GM12878 (cell line): Measurements from ENCODE around the gene CPEB3. TPM values are rescaled to one million over a fixed set of nuclear protein-coding genes. Genes with fewer than 3 reads are reported as not detected.

Experiments
- ATAC-seq: fragments of 200-7000 bp; cut with Tn5 transposase; 3 replicates; pipeline ENCODE4 v1.9.1; 2020; ENCODE audit warnings: mild to moderate bottlenecking, moderate library complexity
- BruUV-seq: library from RNA; stranded (reverse); fragments of 400-500 nt; replicated peaks from 2 replicates; lab custom pipeline; 2021; lab: Mats Ljungman, UMichigan
- CTCF ChIA-PET: fragments of 300-600 bp; sonication (Branson Sonifier 250); formaldehyde crosslinking; extraction: SDS; loops from one replicate; lab custom pipeline; 2021; ENCODE audit warnings: inconsistent platforms; lab: Yijun Ruan, JAX
- POLR2A ChIA-PET: fragments of 350-600 bp; formaldehyde crosslinking; extraction: SDS; loops from one replicate; lab custom pipeline; 2021; ENCODE audit warnings: inconsistent platforms; lab: Charles Lee
- RAD21 ChIA-PET: fragments of 300-600 bp; sonication (Branson Sonifier 250); formaldehyde crosslinking; loops from one replicate; lab custom pipeline; 2023; ENCODE audit warnings: antibody characterized with exemption; ENCODE audit not compliant: unreplicated experiment; lab: Charles Lee
- SMC1A ChIA-PET: fragments of 300-600 bp; sonication (Branson Sonifier 250); formaldehyde crosslinking; loops from one replicate; lab custom pipeline; 2023; ENCODE audit not compliant: unreplicated experiment, uncharacterized antibody; lab: Charles Lee
- DNase-seq: peaks from one replicate; pipeline ENCODE4 v3.0.0-alpha.2; 2011; ENCODE audit warnings: low read depth, low spot score
- FAIRE-seq: peaks from 3 replicates; lab custom pipeline; 2011; peaks lifted over from hg19 to GRCh38; lab: Jason Lieb, UNC
- H2AFZ ChIP-seq: 2 replicates; pipeline ENCODE4 v1.6.0; 2011; ENCODE audit warnings: low read depth, low read length, control low read depth; ENCODE audit not compliant: control insufficient read depth
- H3K27ac ChIP-seq: 2 replicates; pipeline ENCODE4 v1.5.1; 2011; ENCODE audit warnings: control low read depth; ENCODE audit not compliant: control insufficient read depth, insufficient read depth
- H3K27me3 ChIP-seq, 2 experiments: replicated peaks in 1 of 2; 2 replicates each; pipeline versions ENCODE4 v1.6.0 to v1.6.1; 2011; ENCODE audit warnings: low read length in 1 of 2; ENCODE audit not compliant: control insufficient read depth in 2 of 2, insufficient read depth in 2 of 2
- H3K36me3 ChIP-seq, 2 experiments: 2 replicates each; pipeline ENCODE4 v1.5.1; 2011; ENCODE audit warnings: low read length in 1 of 2; ENCODE audit not compliant: control insufficient read depth in 2 of 2, insufficient read depth in 2 of 2
- H3K4me1 ChIP-seq: 2 replicates; pipeline ENCODE4 v1.6.1; 2011; ENCODE audit warnings: mild to moderate bottlenecking, low read length, moderate library complexity, mixed read lengths; ENCODE audit not compliant: control insufficient read depth, insufficient read depth
- H3K4me2 ChIP-seq: 2 replicates; pipeline ENCODE4 v1.6.0; 2011; ENCODE audit warnings: control low read depth; ENCODE audit not compliant: control insufficient read depth, insufficient read depth
- H3K4me3 ChIP-seq: fragments of 200-600 bp; sonication (generic); 2 replicates; pipeline ENCODE4 v1.5.1; 2016
- H3K79me2 ChIP-seq: 2 replicates; pipeline ENCODE4 v1.6.0; 2011; ENCODE audit warnings: low read length; ENCODE audit not compliant: control insufficient read depth, insufficient read depth
- H3K9ac ChIP-seq: 2 replicates; pipeline ENCODE4 v1.8.0; 2011; ENCODE audit warnings: low read length, control low read depth, mixed read lengths; ENCODE audit not compliant: control insufficient read depth, insufficient read depth
- H3K9me3 ChIP-seq: replicated peaks from 3 replicates; pipeline ENCODE4 v1.5.1; 2011; ENCODE audit warnings: mild to moderate bottlenecking, low read length; ENCODE audit not compliant: control insufficient read depth, insufficient read depth
- H4K20me1 ChIP-seq: 2 replicates; pipeline ENCODE4 v1.6.0; 2011; ENCODE audit not compliant: control insufficient read depth, insufficient read depth
- BCLAF1 ChIP-seq: fragments of 450-650 bp; IDR thresholded peaks from 2 replicates; pipeline ENCODE4 v1.6.1; 2017; ENCODE audit warnings: antibody characterized with exemption, mild to moderate bottlenecking, moderate library complexity
- BMI1 ChIP-seq: fragments of 450-650 bp; IDR thresholded peaks from 2 replicates; pipeline ENCODE4 v1.6.1; 2016; ENCODE audit warnings: mild to moderate bottlenecking, moderate library complexity, borderline replicate concordance
- KLF5 ChIP-seq: fragments of 450-650 bp; IDR thresholded peaks from 2 replicates; pipeline ENCODE4 v1.6.1; 2014; ENCODE audit warnings: mild to moderate bottlenecking; ENCODE audit not compliant: partially characterized antibody
- NBN ChIP-seq: fragments of 450-650 bp; IDR thresholded peaks from 2 replicates; pipeline ENCODE4 v1.6.1; 2016
- TCF12 ChIP-seq: IDR thresholded peaks from 2 replicates; pipeline ENCODE4 v1.6.1; 2011; ENCODE audit warnings: low read depth, mild to moderate bottlenecking, low read length
- WGBS: methylation state at CpG from one replicate; pipeline ENCODE4 v1.1.6; 2016; ENCODE audit warnings: low lambda C conversion rate; ENCODE audit not compliant: insufficient replicate concordance, insufficient coverage; ENCODE audit errors: missing lambda C conversion rate; 5-methylcytosine and 5-hydroxymethylcytosine counted together
- in situ Hi-C: fragments of 300-500 bp; cut with MboI; formaldehyde crosslinking; loops from 9 replicates; pipeline ENCODE4 v1.14.3; 2018; ENCODE audit warnings: mixed read lengths
- intact Hi-C: fragments of 100-400 bp; cut with micrococcal nuclease; formaldehyde crosslinking; loops from one replicate; pipeline ENCODE4 v1.14.2; 2022; ENCODE audit not compliant: unreplicated experiment
- polyA plus RNA-seq, 11 experiments: library from polyadenylated mRNA; depleted of rRNA in 4 of 11; unstranded in 6 of 11; stranded (reverse) in 5 of 11; fragments of >200 nt; fragmentation: Nextera tagmentation in 4 of 11; fragmentation: Illumina TruSeq in 1 of 11; extraction: Ambion mirVana in 4 of 11; extraction: Trizol in 1 of 11; gene quantifications; 1 replicate in 1 of 11; 2 replicates in 10 of 11; pipeline versions ENCODE4 v1.2.1 to v1.2.3, GENCODE V29; 2011 to 2016; ENCODE audit warnings: inconsistent platforms in 2 of 11, missing spikeins in 2 of 11, low read depth in 1 of 11
- total RNA-seq, 4 experiments: library from RNA; depleted of rRNA in 3 of 4; stranded (reverse); fragments of >200 nt in 3 of 4; fragmentation: Illumina TruSeq in 1 of 4; extraction: Trizol in 1 of 4; gene quantifications; 2 replicates each; pipeline versions ENCODE4 v1.2.1 to v1.2.3, GENCODE V29; 2013 to 2021

Gene CPEB3
- total and polyA plus RNA-seq, 10 of the 15 experiments (the other 5 are each of a cell fraction or from before 2014, with no cell fraction given), result 0.50 to 2.3 (median 1.2) TPM

- Histone ChIP-seq H3K4me3 (no peak overlapping the region), H3K27ac (no peak overlapping the region), H2AFZ (no peak overlapping the region), H3K27me3 (no peaks in the 10 kb centered on the region), H3K9ac (no peak overlapping the region), H4K20me1 (no peaks in the 10 kb centered on the region), H3K36me3 (no peaks in the 10 kb centered on the region; a peak in 1 of 4 replicates), H3K9me3 (no peaks in the 10 kb centered on the region)
- WGBS, result 0% methylated on average over 3 of the region's 3 CpGs
- FAIRE-seq (no peak), ATAC-seq (no peak), DNase-seq (no peak)
- CTCF ChIA-PET, result interaction anchor here (0.7 to 3.9 kb wide), 6 partner anchors 11 to 1243 kb away, joined by 3 to 26 read pairs (median 4); partner anchors contain the start of genes CPEB3 and MARCHF5
- intact Hi-C loops, result no loop called here
- no TSS peak for BruUV-seq
- POLR2A ChIA-PET, result interaction anchor here (0.5 to 0.6 kb wide), 2 partner anchors 15 to 128 kb away, joined by 3 read pairs; no protein-coding TSS in a partner anchor
- RAD21 ChIA-PET, result interaction anchor here (0.6 to 1.2 kb wide), 2 partner anchors 107 to 120 kb away, joined by 3 to 6 read pairs; no protein-coding TSS in a partner anchor
- TF ChIP-seq BMI1 (no peak), TCF12 (no peak), BCLAF1 (no peak), KLF5 (no peak), NBN (0 out of 2 replicates have a peak, but pooled peaks have one; percentile 24)
- TF ChIP-seq, all 136 proteins: peak for 1
- H3K4me2 ChIP-seq, result no peak overlapping the region; the same call in 1 of the 2 replicates
- H3K4me1 ChIP-seq, result peaks cover 19% of the 10 kb centered on the region
- SMC1A ChIA-PET, result interaction anchor here (0.8 to 2.2 kb wide), 11 partner anchors 10 to 386 kb away, joined by 3 to 11 read pairs (median 3); no protein-coding TSS in a partner anchor
- H3K79me2 ChIP-seq, result no peaks in the 10 kb centered on the region
- in situ Hi-C loops, result no loop called here
These were observed 82.1 kb downstream of the CPEB3 start for GRCh38 chr10:92208736-92209135.
